NK-92 (cell line): ENCODE data around the gene TSPAN5.

ENCODE experiments used
- DNase-seq: peaks from one replicate; lab custom pipeline; 2025; ENCODE audit not compliant: unreplicated experiment; lab: John Stamatoyannopoulos, UW

The TSPAN5 gene

GRCh38 chr4:98620087-98620784 is 38.2 kb downstream of the TSPAN5 start:
- no peak for DNase-seq

GRCh38 chr4:98619180-98619579 is 39.2 kb downstream of the TSPAN5 start:
- no peak for DNase-seq

GRCh38 chr4:98618680-98619079 is 39.7 kb downstream of the TSPAN5 start:
- DNase-seq = no peak

- DNase-seq = no peak
These were observed 40.9 kb downstream of the TSPAN5 start for GRCh38 chr4:98617358-98618047.

GRCh38 chr4:98615991-98616390 is 42.4 kb downstream of the TSPAN5 start:
- DNase-seq = no peak

- DNase-seq = no peak
These were observed 43.7 kb downstream of the TSPAN5 start for GRCh38 chr4:98614662-98615061.

- no peak for DNase-seq
These were observed 44.3 kb downstream of the TSPAN5 start for GRCh38 chr4:98614094-98614493.

- DNase-seq = no peak
These were observed 44.8 kb downstream of the TSPAN5 start for GRCh38 chr4:98613453-98614075.

- no peak for DNase-seq
These were observed 45.8 kb downstream of the TSPAN5 start for GRCh38 chr4:98612318-98613250.

- no peak for DNase-seq
These were observed 46.6 kb downstream of the TSPAN5 start for GRCh38 chr4:98611677-98612317.

GRCh38 chr4:98610926-98611676 is 47.3 kb downstream of the TSPAN5 start:
- no peak for DNase-seq

GRCh38 chr4:98610431-98610830 is 48.0 kb downstream of the TSPAN5 start:
- no peak for DNase-seq

- DNase-seq = no peak
These were observed 48.5 kb downstream of the TSPAN5 start for GRCh38 chr4:98609934-98610333.

GRCh38 chr4:98608356-98608755 is 50.1 kb downstream of the TSPAN5 start:
- DNase-seq = no peak

GRCh38 chr4:98606894-98607293 is 51.5 kb downstream of the TSPAN5 start:
- DNase-seq = no peak

GRCh38 chr4:98605216-98605615 is 53.2 kb downstream of the TSPAN5 start:
- no peak for DNase-seq

- DNase-seq = no peak
These were observed 53.7 kb downstream of the TSPAN5 start for GRCh38 chr4:98604723-98605122.

GRCh38 chr4:98603683-98604521 is 54.5 kb downstream of the TSPAN5 start:
- DNase-seq = no peak

GRCh38 chr4:98602270-98602669 is 56.1 kb downstream of the TSPAN5 start:
- DNase-seq = no peak
